NCI-H2171 treated with DMSO at 0.1 percent for 48 hours (cell line): Measurements from ENCODE around the gene TRUB1.
A peak's percentile ranks its signal among the peaks of the same experiment; 100 is the strongest.
"Not testable (repeated sequence)": the region's sequence is repeated elsewhere in the genome, so short reads cannot be mapped to it uniquely, and the experiment has no call there.

Experiments
- DNase-seq: peaks from one replicate; lab custom pipeline; 2025; lab: John Stamatoyannopoulos, UW

TRUB1 gene

GRCh38 chr10:114925587-114926586 lies 12.1 kb upstream of the TRUB1 start:
- DNase-seq: no peak

GRCh38 chr10:114928818-114929217 lies 9.2 kb upstream of the TRUB1 start:
- no peak for DNase-seq

DNA sequence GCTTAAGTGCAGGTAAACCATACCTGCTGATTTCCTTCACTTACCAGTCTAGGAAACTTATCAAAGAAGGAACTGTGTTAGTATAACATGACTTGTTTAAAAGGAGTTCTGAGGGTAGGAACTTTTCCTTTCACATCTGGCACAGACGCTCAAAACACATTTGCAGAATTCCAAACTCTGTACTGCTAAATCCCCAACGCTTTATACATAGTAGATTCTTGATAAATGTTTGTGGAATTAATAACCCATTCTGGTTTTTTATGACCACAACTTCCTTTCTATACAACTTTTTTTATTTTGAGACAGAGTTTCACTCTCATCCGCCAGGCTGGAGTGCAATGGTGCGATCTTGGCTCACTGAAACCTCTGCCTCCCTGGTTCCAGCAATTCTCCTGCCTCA lies 7.7 kb upstream of the TRUB1 start:
- no peak for DNase-seq

- DNase-seq: no peak
These were observed 6.8 kb upstream of the TRUB1 start for GRCh38 chr10:114931072-114931679.

DNA sequence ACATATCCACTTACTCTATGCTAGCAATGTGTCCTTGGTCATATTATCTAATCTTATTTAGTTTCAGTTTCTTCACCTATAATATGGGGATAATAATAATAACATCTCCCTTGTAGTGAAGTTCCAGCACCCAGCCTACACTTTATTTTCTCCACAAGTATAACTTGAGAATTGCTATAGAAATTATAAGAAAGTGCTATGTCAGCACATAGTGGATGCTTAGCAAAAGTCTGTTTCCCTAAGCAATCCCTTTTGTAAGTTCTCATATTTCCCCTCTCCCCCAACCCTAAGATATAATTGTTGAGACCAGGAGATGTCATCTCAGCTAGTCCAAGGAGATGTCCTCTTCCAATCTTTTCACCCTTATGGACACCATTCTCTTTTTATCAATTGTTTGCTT lies 5.8 kb upstream of the TRUB1 start:
- DNase-seq: no peak

DNA sequence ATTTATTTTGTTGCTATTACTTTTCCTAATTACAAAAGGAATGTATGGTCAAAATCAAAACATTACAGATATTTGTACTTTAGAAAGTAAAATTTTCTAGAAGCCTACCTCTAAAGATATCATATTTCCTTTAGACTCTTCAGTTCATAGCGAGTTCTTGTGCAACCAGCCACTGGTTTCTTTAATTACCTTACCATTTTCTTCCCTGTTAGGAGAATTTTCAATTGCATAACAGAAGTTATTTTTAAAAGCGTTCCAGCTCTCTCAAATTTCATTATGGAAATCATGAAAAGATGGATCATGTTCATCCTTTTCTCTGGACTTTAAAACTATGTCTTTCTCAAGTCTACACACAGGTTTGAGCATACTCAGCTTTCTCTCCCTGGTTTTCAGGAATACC lies 5.0 kb upstream of the TRUB1 start:
- no peak for DNase-seq

DNA sequence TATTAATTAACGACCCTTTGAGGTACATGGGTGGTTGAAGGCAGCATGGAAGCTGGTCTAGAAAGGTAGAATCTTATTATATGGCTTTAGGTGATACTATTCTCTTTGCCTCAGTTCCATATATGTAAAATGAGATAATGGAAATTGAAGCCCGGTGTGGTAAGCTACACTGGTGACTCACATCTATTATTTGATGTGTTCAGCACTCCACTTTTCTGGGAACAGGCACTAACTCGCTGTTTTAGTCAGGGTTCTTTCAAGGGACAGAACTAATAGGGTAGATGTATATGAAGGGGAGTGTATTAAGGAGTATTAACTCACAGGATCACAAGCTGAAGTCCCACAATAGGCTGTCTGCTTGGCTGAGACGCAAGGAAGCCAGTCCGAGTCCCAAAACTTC lies 4.4 kb upstream of the TRUB1 start:
- no peak for DNase-seq

DNA sequence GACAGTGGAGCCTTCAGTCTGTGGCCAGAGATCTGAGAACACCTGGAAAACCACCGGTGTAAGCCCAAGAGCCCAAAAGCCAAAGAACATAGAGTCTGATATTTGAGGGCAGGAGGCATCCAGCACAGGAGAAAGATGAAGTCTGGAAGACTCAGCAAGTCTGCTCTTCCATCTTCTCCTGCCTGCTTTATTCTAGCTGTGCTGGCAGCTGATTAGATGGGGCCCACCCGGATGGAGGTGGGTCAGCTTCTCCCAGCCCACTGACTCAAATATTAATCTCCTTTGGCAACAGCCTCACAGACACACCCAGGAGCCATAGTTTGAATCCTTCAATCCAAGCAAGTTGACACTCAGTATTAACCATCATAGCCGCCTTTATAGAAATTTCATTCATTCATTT lies 4.0 kb upstream of the TRUB1 start:
- not testable (repeated sequence) for DNase-seq

DNA sequence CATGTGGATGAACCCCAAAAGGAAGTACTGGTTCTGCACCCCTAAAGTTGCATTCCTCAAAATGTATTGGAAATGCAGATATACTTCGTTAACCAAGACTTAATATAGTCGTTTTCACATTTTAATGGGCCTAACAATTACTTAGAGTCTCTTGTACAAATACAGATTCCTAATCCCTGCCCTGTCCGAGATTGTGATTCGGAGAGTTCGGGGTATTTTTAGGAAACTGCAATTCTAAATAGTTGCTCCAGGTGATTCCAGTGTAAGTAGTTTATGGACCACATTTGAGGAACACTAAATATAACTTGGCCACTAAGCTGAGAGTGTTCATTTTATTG lies 830 bp downstream of the TRUB1 start:
- DNase-seq: no peak

DNA sequence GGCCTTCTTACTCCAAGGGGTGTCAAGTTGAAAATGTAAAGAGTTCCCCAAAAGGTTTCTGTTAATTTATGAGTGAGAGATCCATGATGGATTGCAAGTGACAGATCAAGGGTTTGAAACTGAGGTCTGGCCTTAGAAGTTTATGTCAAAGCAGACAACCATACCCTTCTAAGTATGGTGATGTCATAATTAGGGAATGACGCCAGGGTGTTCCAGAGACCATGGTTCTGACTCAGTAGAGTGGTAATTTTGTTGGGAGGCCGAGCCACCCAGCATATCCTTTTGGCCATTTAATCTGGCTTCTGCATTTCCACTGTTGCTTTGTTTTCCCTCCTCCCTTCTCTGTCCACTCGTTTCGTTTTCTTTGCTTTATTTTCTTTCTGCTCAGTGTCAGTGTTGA lies 2.7 kb downstream of the TRUB1 start:
- no peak for DNase-seq

DNA sequence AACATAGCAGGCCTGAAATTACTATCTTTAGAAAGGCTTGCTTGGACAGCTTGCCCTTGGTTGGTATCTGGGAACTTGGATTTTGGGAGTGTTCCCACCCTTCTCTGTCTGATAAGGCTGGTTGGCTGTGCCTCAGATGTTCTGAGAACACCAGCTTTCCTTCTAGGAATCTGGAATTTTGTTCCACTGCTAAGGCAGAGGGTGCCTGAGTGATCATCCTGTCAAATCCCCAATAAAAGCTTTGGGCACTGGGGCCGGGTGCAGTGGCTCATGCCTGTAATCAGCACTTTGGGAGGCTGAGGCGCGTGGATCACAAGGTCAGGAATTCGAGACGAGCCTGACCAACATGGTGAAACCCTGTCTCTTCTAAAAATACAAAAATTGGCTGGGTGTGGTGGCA lies 5.0 kb downstream of the TRUB1 start:
- no peak for DNase-seq

- no peak for DNase-seq
These were observed 15.1 kb downstream of the TRUB1 start for GRCh38 chr10:114953047-114953446.

- DNase-seq: no peak
These were observed 18.0 kb downstream of the TRUB1 start for GRCh38 chr10:114955984-114956383.

DNA sequence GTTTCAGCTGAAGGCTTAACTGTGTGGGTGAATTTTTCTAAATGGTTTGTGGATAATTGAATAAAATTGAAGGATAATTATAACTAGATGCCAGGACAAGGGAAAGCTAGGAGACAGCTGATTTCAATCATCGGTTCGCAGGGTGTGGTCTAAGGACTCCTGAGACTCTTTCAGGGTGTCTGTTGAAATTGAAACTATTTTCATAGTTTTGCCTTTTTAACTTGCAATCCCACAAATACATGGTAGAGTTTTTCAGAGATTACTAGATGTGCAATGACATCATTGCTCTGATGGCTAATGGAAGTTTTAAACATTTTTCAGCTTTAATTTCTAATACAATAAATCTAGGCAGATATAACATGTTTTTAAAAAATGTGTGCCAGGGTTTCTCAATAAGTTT lies 18.5 kb downstream of the TRUB1 start:
- no peak for DNase-seq

GRCh38 chr10:114957122-114957521 lies 19.1 kb downstream of the TRUB1 start:
- DNase-seq: no peak

DNA sequence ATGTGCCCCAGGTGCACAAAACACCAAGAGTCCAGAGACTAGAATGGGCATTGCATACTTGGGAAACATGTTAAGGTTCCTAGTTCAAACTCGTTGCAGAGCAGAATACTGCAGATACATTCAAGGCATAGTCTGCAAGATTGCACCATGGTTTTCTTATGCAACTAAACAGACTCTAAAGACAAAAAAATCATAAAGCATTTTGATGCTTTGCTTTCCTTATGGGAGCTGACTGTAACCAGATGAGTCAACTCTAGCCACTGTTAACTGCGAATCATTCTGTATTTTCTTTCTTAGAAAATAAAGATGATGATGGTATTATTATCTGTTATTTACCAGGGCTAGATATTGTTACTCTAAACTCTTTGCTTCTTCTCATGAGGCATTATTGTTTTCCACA lies 19.7 kb downstream of the TRUB1 start:
- no peak for DNase-seq

DNA sequence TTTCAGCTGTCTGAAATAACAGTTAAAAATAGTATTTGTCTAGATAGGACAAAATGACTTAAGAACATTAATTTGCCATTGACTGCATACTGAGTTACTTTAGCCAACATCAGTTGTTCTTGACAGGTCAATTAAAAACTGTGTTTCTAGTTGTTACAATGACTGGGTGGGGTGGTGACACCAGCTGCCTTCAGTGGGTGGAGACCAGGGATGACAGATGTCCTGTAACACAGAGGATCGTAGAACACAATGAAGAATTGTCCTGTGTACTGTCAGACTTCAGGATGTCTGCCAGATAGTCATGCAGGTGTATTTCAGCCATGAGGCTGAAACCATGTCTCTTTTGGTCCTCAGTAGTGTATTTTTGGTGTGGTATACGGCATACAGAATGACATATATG lies 24.4 kb downstream of the TRUB1 start:
- DNase-seq: peak; percentile 36

GRCh38 chr10:114963908-114964307 lies 25.9 kb downstream of the TRUB1 start:
- no peak for DNase-seq

- no peak for DNase-seq
These were observed 29.1 kb downstream of the TRUB1 start for GRCh38 chr10:114967071-114967470.

- DNase-seq: peak; percentile 12
These were observed 32.5 kb downstream of the TRUB1 start for GRCh38 chr10:114970515-114970914.

DNA sequence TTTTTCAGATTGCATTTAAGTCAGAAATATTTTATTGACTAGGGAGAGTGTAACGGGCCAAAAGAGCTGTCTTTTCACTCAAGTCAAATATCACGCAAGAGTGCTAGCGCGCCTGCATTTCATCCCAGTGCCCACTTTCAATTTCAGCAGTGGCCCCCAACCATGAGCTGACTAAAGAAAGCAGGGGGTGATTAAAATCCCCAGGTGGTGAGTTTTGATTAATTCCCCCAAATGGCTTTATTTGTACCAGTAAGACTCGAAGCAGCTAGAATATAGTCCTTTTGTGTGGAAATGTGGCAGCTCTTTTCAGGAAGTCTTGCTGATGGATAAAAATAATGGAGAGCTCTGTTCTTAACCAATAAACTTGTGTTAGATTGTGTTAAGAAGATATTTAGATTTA lies 35.3 kb downstream of the TRUB1 start:
- no peak for DNase-seq

GRCh38 chr10:114973997-114974396 lies 36.0 kb downstream of the TRUB1 start:
- no peak for DNase-seq

DNA sequence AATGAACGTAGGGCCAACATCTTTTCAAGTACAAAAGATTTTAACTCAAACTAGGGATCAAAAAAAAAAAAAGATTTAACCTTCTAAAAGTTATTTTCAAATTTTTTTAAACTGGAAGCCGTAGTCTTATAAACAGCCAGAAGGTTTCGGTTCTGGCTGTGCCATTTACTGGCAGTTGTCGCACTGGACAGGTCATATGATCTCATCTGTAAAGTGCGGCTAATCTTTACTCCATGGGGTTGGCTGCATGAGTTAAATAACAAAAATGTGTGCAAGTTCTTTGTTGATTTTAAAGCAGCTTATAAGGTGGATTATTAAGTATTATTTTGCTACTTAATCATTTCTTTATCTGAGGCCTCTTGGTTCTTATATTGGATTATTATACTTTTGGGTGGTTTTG lies 36.6 kb downstream of the TRUB1 start:
- DNase-seq: no peak

- DNase-seq: peak; percentile 3
These were observed 37.1 kb downstream of the TRUB1 start for GRCh38 chr10:114975091-114975490.
